HK-2 (cell line): ENCODE results near the gene COL27A1.

Experiments used
- DNase-seq: peaks from one replicate; pipeline ENCODE4 v3.0.0-alpha.2; 2018; ENCODE audit not compliant: unreplicated experiment

The COL27A1 gene

GRCh38 chr9:114206221-114206789 lies 51.0 kb downstream of the COL27A1 start:
- DNase-seq, result no peak

DNA sequence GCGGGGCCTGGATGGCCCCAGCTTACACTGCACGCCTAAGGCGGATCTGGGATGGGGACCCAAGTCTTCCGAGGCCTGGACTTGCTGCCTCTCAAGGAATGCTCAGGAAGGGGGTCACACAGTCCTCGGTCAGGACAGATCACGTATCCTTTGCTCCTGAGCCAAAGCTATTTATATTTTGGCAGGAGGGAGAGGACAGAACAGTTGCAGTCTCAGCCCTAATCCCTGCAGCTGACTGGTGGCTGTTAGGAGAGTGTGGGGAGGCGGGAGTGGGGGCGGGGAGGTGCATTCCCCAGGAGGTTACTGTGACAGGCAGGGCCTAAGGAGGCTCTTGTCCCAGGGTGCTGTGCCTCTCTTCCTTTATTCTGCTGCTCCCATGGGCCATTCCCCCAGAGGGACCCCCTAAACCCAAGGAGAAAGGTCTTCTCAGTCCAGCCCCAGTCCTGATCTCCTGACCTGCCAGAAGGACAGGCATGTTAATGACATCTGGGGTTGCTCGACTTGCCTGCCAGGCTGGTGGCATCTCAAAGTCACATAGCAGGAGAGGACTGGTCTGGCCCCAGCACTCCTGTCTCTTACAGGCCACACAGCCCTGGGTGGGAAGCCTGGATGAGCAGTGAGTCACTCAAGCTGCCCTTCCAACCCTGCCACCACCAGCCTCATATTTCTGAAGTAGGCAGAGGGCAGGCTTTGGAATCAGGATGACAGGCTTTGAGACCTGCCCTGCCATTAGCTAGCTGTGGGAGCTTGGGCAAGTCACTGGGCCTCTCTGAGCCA lies 51.9 kb downstream of the COL27A1 start:
- DNase-seq, result peak; percentile 54

DNA sequence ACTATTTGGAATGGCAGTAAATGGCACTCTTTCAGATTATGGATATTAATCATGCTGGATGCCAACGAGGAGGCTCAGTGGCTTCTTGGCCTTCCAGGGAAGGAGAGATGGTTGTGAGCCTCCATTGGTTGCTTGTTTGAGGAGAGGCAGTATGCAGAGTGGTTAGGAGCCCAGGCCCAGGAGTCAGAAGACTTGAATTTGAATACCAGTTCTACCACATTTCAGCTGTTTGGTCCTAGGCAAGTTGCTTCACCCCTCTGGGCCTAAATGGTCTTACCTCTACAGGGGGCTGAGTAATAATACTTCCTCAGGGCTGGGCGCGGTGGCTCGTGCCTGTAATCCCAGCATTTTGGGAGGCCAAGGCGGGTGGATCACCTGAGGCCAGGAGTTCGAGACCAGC lies 52.5 kb downstream of the COL27A1 start:
- no peak for DNase-seq

DNA sequence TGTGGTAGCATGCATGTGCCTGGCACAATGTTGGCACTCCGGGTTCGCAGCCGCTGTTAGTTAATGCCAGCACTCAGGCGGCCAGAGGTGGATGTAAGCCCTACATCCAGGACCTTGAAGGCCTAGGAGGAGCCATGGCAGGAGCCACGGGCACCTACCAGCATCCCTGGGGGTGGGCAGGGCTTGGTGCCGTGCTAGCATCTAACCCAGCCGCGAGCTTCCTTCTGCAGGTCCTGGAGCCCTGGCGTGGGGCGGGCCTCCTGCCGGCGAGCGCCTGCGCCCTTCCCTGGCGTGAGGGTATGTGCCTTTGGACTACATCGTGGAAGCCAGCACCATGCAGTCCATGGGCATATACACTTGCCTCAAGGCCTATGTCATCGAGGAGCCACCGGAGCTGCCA lies 53.8 kb downstream of the COL27A1 start:
- DNase-seq, result no peak

- no peak for DNase-seq
These were observed 54.8 kb downstream of the COL27A1 start for GRCh38 chr9:114210136-114210535.

GRCh38 chr9:114210691-114211276 lies 55.4 kb downstream of the COL27A1 start:
- no peak for DNase-seq

DNA sequence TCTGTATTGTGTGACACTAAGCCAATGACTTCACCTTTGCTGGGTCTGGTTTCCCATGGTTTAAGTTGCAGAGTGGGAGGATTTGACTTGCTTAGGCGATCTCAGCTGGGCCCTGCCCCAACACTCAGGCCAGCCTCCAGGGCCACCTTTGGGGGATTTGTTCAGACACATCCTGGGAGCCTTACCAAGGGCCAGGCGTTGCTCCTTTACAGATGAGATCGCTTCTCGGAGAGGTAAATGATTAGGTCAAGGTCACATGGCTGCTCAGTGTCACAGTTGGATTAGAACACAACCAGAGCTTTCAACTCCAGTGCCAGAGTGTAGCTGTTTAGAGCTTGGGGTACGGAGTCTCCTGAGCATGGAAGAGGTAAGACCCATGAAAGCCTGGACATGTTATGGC lies 57.5 kb downstream of the COL27A1 start:
- no peak for DNase-seq

DNA sequence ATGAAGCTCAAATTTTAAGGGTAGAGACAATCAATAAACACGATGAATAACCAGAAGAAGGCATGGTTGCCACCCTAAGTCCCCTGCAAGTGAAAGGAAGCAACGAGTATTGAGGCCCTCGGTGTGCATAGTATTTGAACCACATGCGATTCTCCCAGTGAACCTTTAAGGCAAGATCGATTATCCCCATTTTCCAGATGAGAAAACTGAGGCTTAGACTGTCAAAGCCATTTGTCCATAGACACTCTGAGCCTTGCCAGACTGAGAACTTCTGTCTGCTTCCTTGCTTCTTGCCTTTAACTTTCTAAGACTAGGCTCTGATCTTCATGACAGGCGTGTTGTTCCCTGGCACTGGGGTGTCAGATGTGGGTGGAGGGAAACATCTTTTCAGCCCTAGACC lies 58.2 kb downstream of the COL27A1 start:
- no peak for DNase-seq

DNA sequence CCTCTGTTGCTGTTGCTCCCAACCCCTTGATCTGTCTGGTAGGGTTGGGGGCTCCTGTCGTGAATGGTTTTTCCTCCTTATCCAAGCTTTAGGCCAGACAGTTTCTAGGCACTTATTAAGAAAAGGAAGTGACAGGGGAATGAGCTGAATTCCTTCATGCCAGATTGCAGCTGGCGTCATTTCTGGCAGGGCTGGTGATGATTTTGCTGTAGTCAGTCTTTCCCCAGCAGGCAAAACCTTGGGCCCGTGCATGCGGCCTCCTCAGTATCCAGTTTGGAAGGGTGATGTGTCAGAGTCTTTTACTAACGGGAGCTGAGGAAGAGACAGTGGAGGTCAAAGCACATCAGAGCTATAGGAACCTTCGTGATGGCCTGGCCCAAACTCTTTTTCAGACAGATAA lies 58.8 kb downstream of the COL27A1 start:
- DNase-seq, result no peak

GRCh38 chr9:114214686-114215414 lies 59.5 kb downstream of the COL27A1 start:
- no peak for DNase-seq

DNA sequence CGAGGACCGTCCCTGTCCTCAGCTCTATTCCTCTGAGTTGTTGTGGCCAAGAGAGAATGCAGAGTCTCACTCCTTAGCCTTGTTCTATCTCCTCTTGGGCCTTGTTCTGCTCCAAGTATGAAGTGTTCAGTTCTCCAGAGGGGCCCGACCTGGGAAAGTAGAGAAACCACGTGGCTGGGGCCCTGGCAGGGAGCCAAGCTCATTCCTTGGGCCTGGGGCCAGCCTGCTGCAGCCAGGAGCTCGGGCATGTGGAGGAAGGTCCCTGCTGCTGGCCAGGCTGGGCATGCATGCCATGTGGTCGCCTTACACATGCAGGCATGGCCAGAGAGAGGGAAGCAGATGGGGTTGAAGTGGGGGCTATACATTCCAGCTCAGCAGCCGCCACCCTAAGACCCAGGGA lies 60.7 kb downstream of the COL27A1 start:
- no peak for DNase-seq

DNA sequence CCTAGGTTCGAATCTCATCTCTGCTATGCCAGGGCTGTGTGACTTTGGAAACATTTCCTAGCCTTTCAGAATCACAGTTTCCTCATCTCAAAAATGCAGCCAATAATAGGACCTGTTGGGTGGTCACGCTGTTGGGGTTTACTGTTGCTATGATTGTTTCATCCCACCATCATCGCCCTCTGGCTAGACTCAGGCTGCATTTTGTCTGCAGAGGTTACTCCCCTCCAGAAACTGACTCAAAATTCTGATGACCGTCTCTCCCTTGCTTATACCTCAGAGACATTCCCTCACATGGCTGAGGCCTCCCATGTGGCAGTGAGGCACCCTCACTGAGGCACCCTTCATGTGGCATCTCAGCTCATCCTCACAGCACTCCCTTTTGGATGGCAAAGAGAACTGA lies 61.6 kb downstream of the COL27A1 start:
- DNase-seq, result no peak

DNA sequence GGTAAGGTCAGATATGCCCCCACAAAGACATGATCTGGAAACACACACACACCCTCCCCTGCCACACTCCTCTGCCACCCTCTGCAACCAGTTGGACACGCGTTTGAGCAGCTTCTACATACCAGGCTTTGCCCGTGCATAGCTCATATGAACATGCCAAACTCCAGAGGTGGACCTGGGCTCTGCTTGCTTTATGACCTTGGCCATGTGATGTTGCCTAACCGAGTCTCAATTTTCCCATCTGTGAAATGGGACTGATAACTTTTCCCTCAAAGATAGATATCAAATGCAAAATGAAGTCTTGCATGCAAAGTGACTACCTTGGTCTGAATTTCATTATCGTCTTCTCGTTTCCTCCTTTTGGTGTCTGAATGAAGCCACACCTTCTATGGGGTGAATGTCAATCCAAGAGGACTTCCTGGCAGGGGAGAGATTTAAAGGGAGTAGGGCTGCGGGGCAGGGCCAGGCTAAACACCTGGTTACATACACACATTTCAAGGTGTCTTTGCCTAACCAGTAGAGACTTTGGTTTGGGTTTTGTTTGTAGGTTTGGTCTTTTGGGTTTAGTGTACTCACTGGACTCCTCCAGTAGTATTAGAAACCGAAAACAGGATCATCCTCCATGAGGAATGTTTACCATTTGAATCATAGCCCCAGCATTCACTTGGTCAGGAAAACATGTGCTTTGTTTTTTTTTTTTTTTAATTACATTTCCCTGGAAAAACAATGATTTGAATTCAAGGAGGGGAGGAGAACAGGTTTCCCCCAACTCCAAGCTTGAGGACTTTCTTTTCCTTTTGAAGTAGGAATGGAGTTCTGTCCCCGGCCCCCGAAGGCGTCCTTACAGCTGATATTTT lies 63.2 kb downstream of the COL27A1 start:
- DNase-seq, result no peak

DNA sequence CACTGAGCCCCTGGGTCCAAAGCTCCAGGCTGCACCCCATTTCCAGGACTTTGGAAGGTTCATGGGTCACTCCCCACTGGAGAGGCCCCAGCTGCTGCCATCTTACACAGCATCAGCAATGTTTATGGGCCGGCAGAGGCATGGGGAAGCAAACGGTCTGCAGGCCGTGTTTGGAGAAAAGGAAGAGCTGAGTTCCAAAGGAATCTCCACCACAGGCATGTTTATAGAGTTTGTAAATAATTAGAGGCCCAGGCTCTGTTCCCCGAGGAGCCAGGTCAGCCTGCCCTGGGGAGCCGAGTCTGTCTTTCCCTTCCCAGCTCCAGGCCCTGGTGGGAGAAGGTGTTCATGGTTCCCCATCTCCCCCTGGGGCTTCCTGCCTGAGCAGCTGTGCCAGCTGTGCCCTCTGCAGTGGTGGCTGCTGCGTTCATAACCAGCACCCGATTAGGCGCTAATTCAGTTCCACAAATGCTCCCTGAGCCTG lies 64.8 kb downstream of the COL27A1 start:
- DNase-seq, result no peak

GRCh38 chr9:114221706-114222465 lies 66.5 kb downstream of the COL27A1 start:
- no peak for DNase-seq

GRCh38 chr9:114223564-114224246 lies 68.4 kb downstream of the COL27A1 start:
- DNase-seq, result peak; percentile 23

GRCh38 chr9:114224247-114224610 lies 68.9 kb downstream of the COL27A1 start:
- DNase-seq, result no peak

DNA sequence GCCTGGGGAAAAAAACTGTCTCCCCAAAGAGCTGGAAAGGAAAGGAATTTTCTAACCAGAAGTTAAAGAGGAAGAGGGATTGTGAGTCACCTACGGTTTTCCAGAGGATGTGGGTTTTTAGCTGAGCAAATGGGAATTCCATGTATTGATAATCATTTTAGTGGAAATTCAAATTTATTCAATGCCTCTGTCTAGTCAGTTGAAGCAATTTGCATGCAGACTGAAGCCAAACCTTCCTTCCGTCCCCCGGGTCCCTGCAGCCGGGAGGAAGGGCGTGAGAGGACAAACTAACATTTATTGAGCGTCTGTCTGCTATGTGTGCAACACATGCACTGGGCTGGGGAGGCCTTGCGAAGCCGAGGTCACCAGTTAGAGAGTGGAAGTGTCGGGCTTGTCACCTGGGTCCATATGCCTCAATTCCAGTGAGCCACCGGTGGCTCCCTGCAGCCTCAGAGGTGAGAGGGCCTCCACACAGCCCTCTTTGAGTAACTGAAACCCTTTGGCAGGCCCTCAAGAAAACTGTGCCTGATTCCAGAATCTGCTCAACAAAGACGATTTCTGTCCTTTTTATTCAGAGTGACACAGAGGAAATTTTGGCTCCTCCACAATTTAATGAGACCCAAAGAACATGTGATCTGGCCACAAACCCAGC lies 70.3 kb downstream of the COL27A1 start:
- no peak for DNase-seq

GRCh38 chr9:114226246-114227055 lies 71.1 kb downstream of the COL27A1 start:
- no peak for DNase-seq
